A549 (cell line): ENCODE results near the gene PRKCSH.
"Not testable (repeated sequence)": the region's sequence is repeated elsewhere in the genome, so short reads cannot be mapped to it uniquely, and the experiment has no call there.

Experiments
- CHD2 ChIP-seq: fragments of 150-350 bp; IDR thresholded peaks from 2 replicates; pipeline ENCODE4 v1.6.1; 2014; ENCODE audit warnings: low read length; ENCODE audit not compliant: partially characterized antibody
- KDM1A ChIP-seq: fragments of 200-600 bp; sonication (generic); IDR thresholded peaks from 2 replicates; pipeline ENCODE4 v1.6.1; 2016; ENCODE audit warnings: low read depth, mild to moderate bottlenecking
- TF ChIP-seq, protein P1 (sequence below): fragments of >200 bp; sonication (Bioruptor Twin); formaldehyde crosslinking; IDR thresholded peaks from 3 replicates; pipeline ENCODE4 v1.5.1; 2016

DNA sequence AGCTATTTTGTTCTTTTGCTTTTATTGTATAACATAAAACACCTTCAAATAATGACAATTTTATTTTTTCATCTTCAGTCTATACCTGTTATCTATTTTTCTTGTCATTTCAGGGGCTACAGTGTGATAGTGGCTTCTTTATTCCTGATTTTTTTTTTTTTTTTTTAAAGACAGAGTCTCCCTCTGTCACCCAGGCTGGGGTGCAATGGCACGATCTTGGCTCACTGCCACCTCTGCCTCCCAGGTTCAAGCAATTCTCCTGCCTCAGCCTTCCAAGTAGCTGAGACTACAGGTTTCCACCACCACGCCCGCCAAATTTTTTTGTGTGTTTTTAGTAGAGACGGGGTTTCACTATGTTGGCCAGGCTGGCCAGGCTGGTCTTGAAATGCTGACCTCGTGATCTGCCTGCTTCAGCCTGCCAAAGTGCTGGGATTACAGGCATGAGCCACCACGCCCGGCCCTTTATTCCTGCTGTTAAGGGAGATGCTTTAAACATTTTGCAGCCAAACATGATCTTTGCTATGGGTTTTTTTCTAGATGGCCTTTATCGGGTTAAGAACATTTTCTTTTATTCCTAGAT is 32.9 kb downstream of the PRKCSH start:
- not testable (repeated sequence) for TF ChIP-seq CHD2, KDM1A
- TF ChIP-seq, protein P1, sequence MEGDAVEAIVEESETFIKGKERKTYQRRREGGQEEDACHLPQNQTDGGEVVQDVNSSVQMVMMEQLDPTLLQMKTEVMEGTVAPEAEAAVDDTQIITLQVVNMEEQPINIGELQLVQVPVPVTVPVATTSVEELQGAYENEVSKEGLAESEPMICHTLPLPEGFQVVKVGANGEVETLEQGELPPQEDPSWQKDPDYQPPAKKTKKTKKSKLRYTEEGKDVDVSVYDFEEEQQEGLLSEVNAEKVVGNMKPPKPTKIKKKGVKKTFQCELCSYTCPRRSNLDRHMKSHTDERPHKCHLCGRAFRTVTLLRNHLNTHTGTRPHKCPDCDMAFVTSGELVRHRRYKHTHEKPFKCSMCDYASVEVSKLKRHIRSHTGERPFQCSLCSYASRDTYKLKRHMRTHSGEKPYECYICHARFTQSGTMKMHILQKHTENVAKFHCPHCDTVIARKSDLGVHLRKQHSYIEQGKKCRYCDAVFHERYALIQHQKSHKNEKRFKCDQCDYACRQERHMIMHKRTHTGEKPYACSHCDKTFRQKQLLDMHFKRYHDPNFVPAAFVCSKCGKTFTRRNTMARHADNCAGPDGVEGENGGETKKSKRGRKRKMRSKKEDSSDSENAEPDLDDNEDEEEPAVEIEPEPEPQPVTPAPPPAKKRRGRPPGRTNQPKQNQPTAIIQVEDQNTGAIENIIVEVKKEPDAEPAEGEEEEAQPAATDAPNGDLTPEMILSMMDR: not testable (repeated sequence)
